IPS-15b (cell line): Measurements from ENCODE around the gene STIM1.
A peak's percentile ranks its signal among the peaks of the same experiment; 100 is the strongest.
"Not testable (repeated sequence)": the region's sequence is repeated elsewhere in the genome, so short reads cannot be mapped to it uniquely, and the experiment has no call there.

Source experiments
- H3K27me3 ChIP-seq: one replicate; pipeline ENCODE4 v1.6.1; 2013; ENCODE audit warnings: low read length; ENCODE audit not compliant: control insufficient read depth, insufficient read depth
- H3K36me3 ChIP-seq: one replicate; pipeline ENCODE4 v1.6.1; 2013; ENCODE audit warnings: low read length; ENCODE audit not compliant: control insufficient read depth, insufficient read depth
- H3K4me1 ChIP-seq: one replicate; pipeline ENCODE4 v1.6.1; 2013; ENCODE audit warnings: mild to moderate bottlenecking, low read length; ENCODE audit not compliant: control insufficient read depth, insufficient read depth
- H3K4me3 ChIP-seq: one replicate; pipeline ENCODE4 v1.5.1; 2013; ENCODE audit warnings: low read depth, low read length
- H3K9ac ChIP-seq: one replicate; pipeline ENCODE4 v1.6.1; 2013; ENCODE audit warnings: low read depth, mild to moderate bottlenecking, low read length
- H3K9me3 ChIP-seq: one replicate; pipeline ENCODE4 v1.6.1; 2013; ENCODE audit warnings: mild to moderate bottlenecking, low read length; ENCODE audit not compliant: control insufficient read depth, insufficient read depth

The STIM1 gene

GRCh38 chr11:3854977-3855807, at the start of gene STIM1:
TSS of gene STIM1 (plus strand) at chr11:3855664. CDS start at chr11:3856271, 607 bp downstream.
- H3K4me1 ChIP-seq = peaks cover 18% of the 10 kb centered on the region
- H3K4me3 ChIP-seq = peak within 1 kb of the TSS; percentile 84
- H3K9ac ChIP-seq = peak within 1 kb of the TSS; percentile 76
- no peaks in the 10 kb centered on the region for H3K36me3 ChIP-seq
- peaks cover 14% of the 10 kb centered on the region for H3K27me3 ChIP-seq
- H3K9me3 ChIP-seq = no peaks in the 10 kb centered on the region

DNA sequence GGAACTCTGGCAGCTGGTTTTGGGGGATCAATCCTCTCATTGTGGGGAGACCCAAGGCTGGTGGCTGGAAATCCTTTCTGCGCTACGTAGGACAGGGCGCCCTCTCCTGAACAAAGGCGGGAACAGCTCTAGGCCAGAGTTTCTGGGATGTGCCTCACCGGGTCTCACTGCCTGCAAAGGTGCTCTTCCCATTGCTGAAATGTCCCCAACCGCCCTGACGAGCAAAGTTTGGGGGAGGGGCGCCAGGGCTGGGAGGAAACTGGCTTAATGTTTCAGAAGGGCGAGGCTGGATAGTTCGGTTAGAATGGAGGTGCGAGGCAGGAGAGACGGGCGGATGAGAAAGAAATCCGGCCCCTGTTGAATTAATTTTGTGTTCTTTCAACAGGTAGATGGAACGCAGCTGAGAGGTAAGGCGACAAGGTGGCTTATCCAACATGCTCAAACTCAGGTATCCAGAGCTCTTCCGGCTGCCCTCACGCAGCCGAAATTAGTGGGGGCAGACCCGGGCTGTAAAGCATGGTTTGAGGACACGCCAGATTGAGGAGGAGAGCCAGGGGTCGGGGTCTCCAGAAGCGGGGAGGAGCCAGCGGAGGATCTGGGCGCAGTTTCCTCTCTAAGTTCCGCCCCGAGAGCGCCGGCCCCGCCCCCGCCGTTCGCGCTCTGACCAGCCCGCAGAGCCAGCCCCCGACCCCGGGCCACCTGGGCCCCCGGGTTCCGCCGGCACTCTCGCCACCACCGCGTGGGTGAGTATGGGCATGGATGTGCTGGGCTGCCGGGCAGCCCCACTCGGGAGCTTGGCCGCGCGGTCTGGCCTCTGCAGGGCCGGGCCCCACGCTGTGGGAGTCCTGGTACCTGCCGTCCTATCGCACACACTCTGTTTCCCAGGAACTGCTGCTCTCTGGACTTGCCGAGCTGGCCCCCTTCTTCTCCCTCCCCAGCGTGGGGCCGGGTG, 47.3 kb upstream of the STIM1 start, which contains the start of gene PGAP2:
Gene PGAP2 (plus strand): TSS at position 652 of the 952 bp plus-strand sequence. CDS start 2,700 bp downstream, outside the sequence.
- Histone ChIP-seq H3K4me1 (no peaks in the 10 kb centered on the region), H3K9ac (peak within 1 kb of the TSS; percentile 63), H3K4me3 (peak within 1 kb of the TSS; percentile 90), H3K27me3 (no peaks in the 10 kb centered on the region), H3K9me3 (no peaks in the 10 kb centered on the region), H3K36me3 (peaks cover 2% of the 10 kb centered on the region)

DNA sequence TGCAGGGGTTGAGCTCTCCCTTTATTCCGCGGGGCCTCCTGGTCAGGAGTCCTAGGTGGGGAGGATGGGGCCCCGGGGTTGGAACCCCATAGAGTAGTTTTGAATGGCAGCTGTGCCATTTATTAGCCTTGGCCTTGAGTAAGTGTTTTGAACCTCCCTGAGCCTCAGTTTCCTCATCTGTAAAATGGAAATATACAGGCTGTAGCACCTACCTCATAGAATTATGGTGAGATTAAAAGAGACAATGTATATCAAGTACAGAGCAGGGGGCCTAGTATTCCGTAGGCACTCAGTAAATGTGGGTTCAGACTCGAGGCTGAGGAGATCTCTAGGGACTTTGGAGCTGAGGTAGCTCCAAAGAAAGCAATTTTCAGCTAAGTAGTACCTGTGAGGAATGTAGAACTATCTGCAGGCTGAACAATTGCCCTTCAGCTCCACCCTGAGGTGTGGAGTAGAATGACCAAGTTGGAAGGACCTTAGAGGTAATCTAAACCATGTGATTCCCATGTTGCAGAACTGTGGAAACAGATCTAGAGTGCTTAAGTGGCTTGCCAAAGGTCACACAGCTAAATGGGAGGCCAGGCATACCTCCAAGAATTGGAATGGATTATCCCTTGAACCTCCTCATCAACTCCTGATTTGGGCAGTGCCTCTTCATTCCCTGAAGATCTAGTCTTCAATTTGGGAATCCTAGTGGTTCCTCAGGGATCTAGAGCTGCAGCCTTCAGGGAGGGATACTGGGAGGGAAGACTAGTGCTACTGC, 46.4 kb upstream of the STIM1 start:
- Histone ChIP-seq H3K9me3 (no peaks in the 10 kb centered on the region), H3K36me3 (peaks cover 2% of the 10 kb centered on the region), H3K27me3 (no peaks in the 10 kb centered on the region), H3K9ac (peak overlapping the region; percentile 63), H3K4me3 (peak overlapping the region; percentile 90), H3K4me1 (no peaks in the 10 kb centered on the region)

GRCh38 chr11:3809624-3809928, 45.9 kb upstream of the STIM1 start:
- Histone ChIP-seq H3K27me3 (no peaks in the 10 kb centered on the region), H3K36me3 (peaks cover 2% of the 10 kb centered on the region), H3K4me3 (no peak overlapping the region), H3K4me1 (no peaks in the 10 kb centered on the region), H3K9me3 (no peaks in the 10 kb centered on the region), H3K9ac (no peak overlapping the region)

GRCh38 chr11:3810446-3810845, 45.0 kb upstream of the STIM1 start:
- Histone ChIP-seq H3K4me1 (no peaks in the 10 kb centered on the region), H3K4me3 (no peak overlapping the region), H3K27me3 (no peaks in the 10 kb centered on the region), H3K9ac (no peak overlapping the region), H3K36me3 (peaks cover 2% of the 10 kb centered on the region), H3K9me3 (no peaks in the 10 kb centered on the region)

DNA sequence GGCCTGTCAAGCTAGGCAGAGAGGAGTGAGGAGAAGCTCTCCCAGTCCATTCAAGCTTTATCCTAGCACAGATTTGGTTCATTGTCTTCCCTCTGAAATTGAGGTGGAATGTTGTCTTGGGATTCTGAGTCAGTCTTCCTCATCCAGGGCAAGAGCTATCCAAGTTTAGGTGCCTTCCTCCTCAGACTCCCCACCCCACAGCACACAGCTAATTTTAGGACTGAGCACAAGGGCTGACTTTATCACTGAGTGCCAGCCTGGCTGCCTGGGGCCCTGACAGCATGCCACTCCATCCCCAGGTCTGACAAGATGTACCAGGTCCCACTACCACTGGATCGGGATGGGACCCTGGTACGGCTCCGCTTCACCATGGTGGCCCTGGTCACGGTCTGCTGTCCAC, 44.5 kb upstream of the STIM1 start:
- H3K36me3 ChIP-seq = peaks cover 2% of the 10 kb centered on the region
- H3K4me3 ChIP-seq = no peak overlapping the region
- no peaks in the 10 kb centered on the region for H3K9me3 ChIP-seq
- no peaks in the 10 kb centered on the region for H3K27me3 ChIP-seq
- no peak overlapping the region for H3K9ac ChIP-seq
- H3K4me1 ChIP-seq = no peaks in the 10 kb centered on the region

GRCh38 chr11:3814832-3815231, 40.6 kb upstream of the STIM1 start:
- H3K27me3 ChIP-seq = not testable (repeated sequence)

DNA sequence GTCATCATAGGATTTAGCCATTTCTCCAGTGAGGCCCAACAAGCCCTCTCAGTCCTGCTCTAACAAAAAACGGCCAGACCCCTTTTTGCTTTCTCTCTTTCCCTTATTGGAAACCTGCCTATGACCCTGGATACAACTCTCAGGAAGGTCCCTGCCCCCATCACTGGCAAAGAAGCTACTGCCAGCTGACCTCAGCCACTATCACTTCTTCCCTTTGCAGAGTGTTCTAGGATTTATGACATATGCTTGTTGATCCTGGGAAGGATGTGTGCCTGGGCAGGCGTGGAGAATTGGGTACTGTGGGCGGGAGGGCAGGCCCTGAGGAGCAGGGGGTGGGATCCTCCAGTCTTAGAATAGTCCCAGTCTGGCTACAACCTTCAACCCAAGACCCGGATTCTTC, 39.6 kb upstream of the STIM1 start:
- H3K4me1 ChIP-seq = no peaks in the 10 kb centered on the region
- no peak overlapping the region for H3K9ac ChIP-seq
- H3K27me3 ChIP-seq = no peaks in the 10 kb centered on the region
- no peak overlapping the region for H3K4me3 ChIP-seq
- H3K36me3 ChIP-seq = peaks cover 5% of the 10 kb centered on the region
- H3K9me3 ChIP-seq = no peaks in the 10 kb centered on the region

More at GRCh38 chr11:3814832-3815231, 40.6 kb upstream of the STIM1 start:
- H3K4me3 ChIP-seq, H3K9me3 ChIP-seq, H3K9ac ChIP-seq, H3K36me3 ChIP-seq, H3K4me1 ChIP-seq: not testable (repeated sequence)

GRCh38 chr11:3816673-3817072, 38.8 kb upstream of the STIM1 start:
- Histone ChIP-seq H3K27me3 (no peaks in the 10 kb centered on the region), H3K36me3 (peaks cover 5% of the 10 kb centered on the region), H3K4me1 (no peaks in the 10 kb centered on the region), H3K9me3 (no peaks in the 10 kb centered on the region), H3K9ac (no peak overlapping the region), H3K4me3 (no peak overlapping the region)

DNA sequence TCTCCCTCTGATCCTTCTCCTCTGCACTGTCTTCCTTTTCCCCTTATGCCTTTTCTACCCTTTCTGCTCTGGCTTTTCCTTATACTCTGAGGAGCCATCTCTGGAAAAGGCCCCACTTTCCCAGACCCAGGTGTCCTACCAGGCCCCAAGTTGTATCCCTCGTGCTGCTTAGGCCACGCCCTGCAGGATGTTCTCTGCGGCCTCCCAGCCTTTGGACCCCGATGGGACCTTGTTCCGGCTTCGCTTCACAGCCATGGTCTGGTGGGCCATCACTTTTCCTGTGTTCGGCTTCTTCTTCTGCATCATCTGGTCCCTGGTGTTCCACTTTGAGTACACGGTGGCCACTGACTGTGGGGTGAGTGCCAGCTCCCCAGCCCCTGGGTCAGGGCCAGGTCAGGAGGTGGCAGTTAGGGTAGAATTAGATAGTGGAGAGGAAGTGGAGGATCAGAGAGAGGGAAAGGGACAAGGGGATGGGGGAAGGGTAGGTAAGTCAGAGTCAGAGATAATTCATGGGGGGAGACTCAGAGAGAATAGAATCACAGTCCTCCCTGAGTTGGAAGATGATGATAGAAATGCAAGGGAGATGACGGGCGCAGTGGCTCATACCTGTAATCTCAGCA, 38.2 kb upstream of the STIM1 start:
- no peaks in the 10 kb centered on the region for H3K9me3 ChIP-seq
- H3K4me1 ChIP-seq = no peaks in the 10 kb centered on the region
- no peak overlapping the region for H3K4me3 ChIP-seq
- no peaks in the 10 kb centered on the region for H3K27me3 ChIP-seq
- H3K9ac ChIP-seq = no peak overlapping the region
- H3K36me3 ChIP-seq = peaks cover 5% of the 10 kb centered on the region

DNA sequence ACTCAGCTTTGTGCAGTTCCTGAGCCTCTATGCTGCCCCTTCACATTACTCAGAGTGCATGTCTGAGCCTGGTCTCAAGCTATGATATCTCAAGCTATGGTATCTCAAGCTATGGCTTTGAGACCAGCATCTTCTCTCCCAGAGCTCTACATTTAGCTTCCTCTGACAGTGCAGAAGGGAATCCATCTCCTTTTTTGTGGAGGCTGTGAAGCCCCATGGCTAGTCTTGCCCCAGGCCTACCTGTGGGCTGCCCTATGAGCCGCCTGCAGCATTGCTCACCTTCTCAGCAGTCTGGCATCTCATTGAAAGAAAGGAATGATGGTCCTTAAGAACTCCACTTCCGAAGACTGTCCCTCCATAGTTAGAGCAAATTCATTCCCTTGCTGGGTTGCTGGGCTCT, 34.5 kb upstream of the STIM1 start:
- Histone ChIP-seq H3K27me3 (no peaks in the 10 kb centered on the region), H3K9ac (no peak overlapping the region), H3K36me3 (peaks cover 7% of the 10 kb centered on the region), H3K9me3 (no peaks in the 10 kb centered on the region), H3K4me1 (peaks cover 12% of the 10 kb centered on the region), H3K4me3 (no peak overlapping the region)
